Stimulated activated CD8-positive, alpha-beta memory T cell treated with anti-CD3 and anti-CD28 coated beads, Interleukin-4, amount 100 ng/mL, for 48 hours (primary cell): ENCODE measurements around the gene TMEM38A.
A peak's percentile ranks its signal among the peaks of the same experiment; 100 is the strongest.
"Not testable (repeated sequence)": the region's sequence is repeated elsewhere in the genome, so short reads cannot be mapped to it uniquely, and the experiment has no call there.

ENCODE experiments used
- DNase-seq: peaks from one replicate; pipeline ENCODE4 v3.0.0-alpha.2; 2020

Gene TMEM38A

GRCh38 chr19:16640951-16641350 is 20.0 kb upstream of the TMEM38A start:
- no peak for DNase-seq

- DNase-seq, result no peak
Observed at GRCh38 chr19:16641695-16642094, 19.2 kb upstream of the TMEM38A start.

- no peak for DNase-seq
Observed at GRCh38 chr19:16645140-16645539, 15.8 kb upstream of the TMEM38A start.

- DNase-seq, result no peak
Observed at GRCh38 chr19:16649734-16650133, 11.2 kb upstream of the TMEM38A start.

- no peak for DNase-seq
Observed at GRCh38 chr19:16650821-16651220, 10.1 kb upstream of the TMEM38A start.

GRCh38 chr19:16651421-16652188 is 9.3 kb upstream of the TMEM38A start:
- DNase-seq, result not testable (repeated sequence)

GRCh38 chr19:16652854-16653253 is 8.1 kb upstream of the TMEM38A start:
- DNase-seq, result no peak

GRCh38 chr19:16654140-16654539 is 6.8 kb upstream of the TMEM38A start:
- no peak for DNase-seq

- DNase-seq, result no peak
Observed at GRCh38 chr19:16654627-16655026, 6.3 kb upstream of the TMEM38A start.

GRCh38 chr19:16655727-16656126 is 5.2 kb upstream of the TMEM38A start:
- DNase-seq, result no peak

GRCh38 chr19:16657384-16657783 is 3.6 kb upstream of the TMEM38A start:
- no peak for DNase-seq

GRCh38 chr19:16659464-16659831 is 1.5 kb upstream of the TMEM38A start:
- no peak for DNase-seq

- peak; percentile 98 for DNase-seq
Observed at GRCh38 chr19:16659832-16660708, 869 bp upstream of the TMEM38A start, which contains the start of gene SMIM7. SMIM7 (minus strand) TSS chr19:16660144; CDS start chr19:16660110, 34 bp downstream.

GRCh38 chr19:16661480-16662034 is 618 bp downstream of the TMEM38A start:
- DNase-seq, result peak; percentile 28

GRCh38 chr19:16668176-16668575 is 7.2 kb downstream of the TMEM38A start:
- DNase-seq, result no peak

GRCh38 chr19:16668702-16669101 is 7.8 kb downstream of the TMEM38A start:
- DNase-seq, result not testable (repeated sequence)

GRCh38 chr19:16670291-16670690 is 9.4 kb downstream of the TMEM38A start:
- no peak for DNase-seq

GRCh38 chr19:16671652-16672274 is 10.8 kb downstream of the TMEM38A start:
- no peak for DNase-seq

GRCh38 chr19:16673231-16673630 is 12.3 kb downstream of the TMEM38A start:
- DNase-seq, result no peak

GRCh38 chr19:16673839-16674238 is 12.9 kb downstream of the TMEM38A start:
- not testable (repeated sequence) for DNase-seq

- DNase-seq, result no peak
Observed at GRCh38 chr19:16676101-16676798, 15.3 kb downstream of the TMEM38A start.

- DNase-seq, result no peak
Observed at GRCh38 chr19:16677055-16677454, 16.1 kb downstream of the TMEM38A start.

GRCh38 chr19:16678498-16678897 is 17.6 kb downstream of the TMEM38A start:
- DNase-seq, result no peak
